GM19452 (cell line): ENCODE measurements around the gene PLAAT5.

Source experiments
- ATAC-seq: cut with Tn5 transposase; IDR thresholded peaks from one replicate; pipeline ENCODE4 v1.9.1; 2021; ENCODE audit not compliant: unreplicated experiment

PLAAT5 gene

GRCh38 chr11:63516109-63516508 is 25.1 kb upstream of the PLAAT5 start:
- ATAC-seq, result no peak

DNA sequence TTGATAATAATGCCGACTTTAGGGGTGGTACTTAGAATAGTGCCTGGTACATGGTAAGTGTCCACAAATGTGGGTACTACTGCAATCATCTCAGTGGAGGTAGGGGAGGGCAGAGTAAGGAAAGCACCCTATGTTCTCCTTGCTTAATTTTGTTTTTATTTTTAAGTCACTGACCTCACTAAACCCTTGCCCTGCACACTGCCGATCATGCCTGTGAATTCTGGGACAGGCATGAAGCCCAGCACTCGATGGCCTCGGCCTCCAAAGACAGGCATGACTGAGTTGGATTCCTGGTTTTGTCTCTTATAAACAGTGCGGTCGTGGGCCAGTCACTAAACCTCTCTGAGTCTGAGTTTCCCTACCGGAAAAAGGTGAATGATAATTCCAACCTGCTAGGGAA is 21.8 kb upstream of the PLAAT5 start:
- ATAC-seq, result no peak

GRCh38 chr11:63511048-63511748 is 20.2 kb upstream of the PLAAT5 start:
- ATAC-seq, result no peak

DNA sequence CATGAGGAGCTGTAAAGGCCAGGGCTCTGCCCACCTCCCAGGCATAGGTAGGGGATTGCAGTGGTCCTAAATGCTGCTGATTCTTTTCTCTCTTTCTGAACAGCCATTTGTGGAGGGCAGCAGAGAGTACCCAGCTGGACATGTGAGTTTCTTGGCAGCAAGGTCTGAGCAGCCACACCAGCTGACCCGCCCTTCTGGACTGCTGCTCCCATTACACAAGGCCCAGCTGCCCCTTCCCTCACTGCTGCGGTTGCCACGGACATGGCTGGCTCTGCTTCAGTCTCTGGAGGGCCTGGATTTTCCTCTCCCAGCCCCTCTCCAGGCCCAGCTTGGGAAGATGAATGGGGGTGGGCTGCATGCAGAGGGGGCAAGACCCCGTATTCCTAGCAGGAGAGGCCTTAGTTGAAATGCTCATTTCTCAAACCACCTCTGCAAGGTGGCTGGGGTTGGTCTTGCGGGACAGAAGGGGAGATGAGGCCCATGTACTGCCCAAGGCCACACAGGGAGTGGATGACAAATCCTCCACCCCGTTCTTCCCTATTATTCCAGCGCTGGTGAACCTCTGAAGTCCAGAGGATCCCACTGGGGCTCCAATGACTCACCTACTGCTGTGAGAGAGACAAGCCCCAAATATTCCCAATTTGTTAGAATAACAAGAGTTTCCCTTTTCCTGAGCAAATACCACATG is 19.5 kb upstream of the PLAAT5 start:
- no peak for ATAC-seq

GRCh38 chr11:63508745-63509144 is 17.8 kb upstream of the PLAAT5 start:
- ATAC-seq, result no peak

GRCh38 chr11:63508009-63508408 is 17.0 kb upstream of the PLAAT5 start:
- ATAC-seq, result no peak

GRCh38 chr11:63507511-63507910 is 16.5 kb upstream of the PLAAT5 start:
- ATAC-seq, result no peak

GRCh38 chr11:63506876-63507275 is 15.9 kb upstream of the PLAAT5 start:
- no peak for ATAC-seq

GRCh38 chr11:63505857-63506528 is 15.0 kb upstream of the PLAAT5 start, which contains the start of gene LGALS12:
Gene LGALS12, plus strand, starts transcription at chr11:63506084. Its CDS starts 375 bp downstream, at chr11:63506459.
- no peak for ATAC-seq

DNA sequence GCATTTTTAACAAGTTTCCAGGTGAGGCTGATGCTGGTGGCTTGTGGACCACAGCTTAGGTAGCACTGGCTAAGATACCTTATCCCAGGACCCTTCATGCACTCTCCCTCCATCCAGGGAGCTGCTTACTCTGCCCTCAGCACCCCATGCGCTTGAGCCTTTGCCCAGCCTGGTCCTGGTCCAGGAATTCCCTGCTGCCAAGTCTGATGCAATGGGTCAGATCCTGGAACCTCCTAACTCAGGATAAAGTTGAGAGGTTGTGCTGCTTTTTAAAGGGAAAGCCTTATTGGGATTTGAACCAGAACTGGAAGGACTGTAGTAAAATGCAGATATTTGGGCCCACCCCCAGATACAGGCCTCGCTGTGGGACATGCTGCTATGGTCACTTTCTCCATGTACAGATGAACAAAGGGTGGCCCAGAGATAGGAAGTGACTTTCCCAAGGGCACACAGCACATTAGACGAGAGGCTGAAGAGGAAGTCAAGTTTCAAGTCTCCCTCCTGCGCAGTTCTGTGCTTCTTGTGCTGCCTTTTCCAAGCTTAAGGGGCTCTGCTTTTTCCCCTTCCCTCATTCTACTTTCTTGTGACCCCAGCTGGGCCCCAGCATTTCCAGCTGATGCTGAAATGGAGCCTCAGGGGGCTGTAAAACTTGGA is 14.1 kb upstream of the PLAAT5 start:
- ATAC-seq, result no peak

GRCh38 chr11:63504054-63504453 is 13.1 kb upstream of the PLAAT5 start:
- no peak for ATAC-seq

DNA sequence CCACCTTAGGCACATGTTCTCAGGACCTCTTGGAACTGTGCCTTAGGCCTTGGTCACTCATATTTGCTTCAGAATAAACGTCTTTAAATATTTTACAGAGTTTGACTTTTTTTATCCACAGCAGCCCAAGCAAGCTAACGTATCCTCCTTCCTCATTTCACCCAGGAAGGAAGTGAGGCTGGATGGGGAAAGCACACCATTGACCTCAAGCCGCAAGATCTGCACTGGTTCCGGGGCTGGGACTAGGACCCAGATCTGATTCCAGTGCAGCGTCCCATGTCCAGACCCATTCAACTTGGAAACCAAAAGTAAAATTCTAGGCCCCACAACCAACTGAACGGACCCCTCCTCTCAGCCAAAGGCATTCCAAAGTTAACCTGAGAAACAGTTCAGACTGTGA is 12.5 kb upstream of the PLAAT5 start:
- no peak for ATAC-seq

GRCh38 chr11:63502252-63502820 is 11.4 kb upstream of the PLAAT5 start:
- ATAC-seq, result no peak

DNA sequence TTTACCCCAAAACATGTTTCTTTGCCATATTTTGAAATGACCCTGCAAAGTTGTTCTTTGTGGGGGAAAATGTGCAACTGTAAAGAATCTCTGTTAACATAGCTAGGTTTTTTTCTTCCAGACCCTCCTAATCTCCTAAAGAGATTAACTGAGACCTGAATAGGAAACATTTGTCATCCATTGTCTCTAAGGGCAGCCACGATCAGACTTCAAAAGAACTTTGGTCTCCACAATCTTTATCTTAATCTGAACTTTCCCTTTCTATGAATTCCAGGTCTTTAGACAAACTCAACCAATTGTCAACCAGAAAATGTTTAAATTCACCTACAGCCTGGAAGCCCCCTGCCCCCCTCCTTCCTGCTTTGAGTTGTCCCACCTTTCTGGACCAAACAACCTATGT is 10.3 kb upstream of the PLAAT5 start:
- ATAC-seq, result no peak

- no peak for ATAC-seq
These were observed 8.9 kb upstream of the PLAAT5 start for GRCh38 chr11:63499874-63500273.

- ATAC-seq, result no peak
These were observed 4.0 kb upstream of the PLAAT5 start for GRCh38 chr11:63494975-63495374.

DNA sequence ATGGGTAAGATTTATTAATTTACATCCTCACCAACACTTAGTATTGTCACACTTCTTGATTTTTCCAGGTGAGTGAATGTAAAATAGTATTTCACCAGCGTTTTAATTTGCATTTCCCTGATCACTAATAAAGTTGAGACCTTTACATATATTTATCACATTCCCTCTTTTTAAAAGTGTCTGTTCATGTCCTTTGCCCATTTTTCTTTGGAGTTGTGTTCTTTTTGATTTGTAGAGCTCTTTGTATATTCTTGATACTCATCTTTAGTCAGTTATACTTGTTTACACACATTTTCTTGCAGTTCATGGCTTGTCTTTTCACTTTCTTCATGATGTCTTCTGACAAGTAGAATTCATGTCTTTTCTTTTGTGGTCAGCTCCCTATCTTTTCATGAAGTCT is 2.2 kb upstream of the PLAAT5 start:
- no peak for ATAC-seq

GRCh38 chr11:63492441-63492840 is 1.5 kb upstream of the PLAAT5 start:
- no peak for ATAC-seq

DNA sequence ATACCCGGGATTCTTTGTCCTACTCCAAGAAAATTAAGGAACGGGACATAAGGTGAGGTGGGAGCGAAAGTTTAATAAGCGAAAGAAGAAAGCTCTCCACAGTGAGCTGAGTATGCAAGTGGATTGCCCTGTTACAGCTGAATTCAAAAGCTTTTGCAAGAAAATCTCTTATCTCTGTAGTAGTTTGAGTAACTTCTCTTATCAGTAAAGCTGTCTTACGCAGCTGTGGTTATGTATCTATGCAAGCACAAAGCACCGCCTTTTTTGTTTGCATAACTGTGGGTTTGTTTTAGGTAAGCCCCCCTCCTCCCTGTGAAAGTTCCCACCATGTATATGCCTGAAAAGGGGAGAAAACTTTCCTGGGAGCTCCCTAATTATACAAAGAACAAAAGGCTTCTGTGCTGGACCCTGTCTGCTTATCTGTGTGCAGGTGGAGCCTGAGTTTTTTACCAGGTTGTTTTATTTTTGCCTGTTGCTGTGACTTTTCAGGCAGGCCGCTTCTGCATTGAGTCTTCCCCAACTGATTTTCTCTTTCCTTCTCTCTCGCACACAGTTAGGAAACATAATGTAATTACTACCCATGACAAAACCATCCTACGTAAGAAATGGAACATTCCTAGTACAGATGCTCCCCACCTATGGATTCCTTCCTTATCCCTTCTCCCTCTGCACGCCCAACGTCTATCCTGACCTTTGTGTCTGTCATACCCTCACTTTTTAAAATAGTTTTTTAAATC is 837 bp upstream of the PLAAT5 start:
- ATAC-seq, result no peak

DNA sequence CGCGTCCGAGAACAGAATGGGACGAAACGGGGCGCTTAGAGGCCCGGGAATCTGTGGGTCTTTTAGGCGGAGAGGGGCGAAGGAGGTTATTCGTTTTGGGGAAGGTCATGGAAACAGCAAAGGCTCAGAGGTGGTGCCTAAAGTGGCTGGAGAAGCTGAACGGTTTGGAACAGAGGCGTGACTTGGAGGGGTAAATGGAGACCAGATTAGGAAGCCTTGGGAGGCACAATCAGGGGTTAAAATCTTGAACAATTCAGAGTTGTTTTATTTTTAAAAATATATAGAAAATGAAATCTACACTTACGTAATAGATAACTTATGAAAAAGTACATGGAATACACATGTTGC is 247 bp upstream of the PLAAT5 start:
- ATAC-seq, result no peak

DNA sequence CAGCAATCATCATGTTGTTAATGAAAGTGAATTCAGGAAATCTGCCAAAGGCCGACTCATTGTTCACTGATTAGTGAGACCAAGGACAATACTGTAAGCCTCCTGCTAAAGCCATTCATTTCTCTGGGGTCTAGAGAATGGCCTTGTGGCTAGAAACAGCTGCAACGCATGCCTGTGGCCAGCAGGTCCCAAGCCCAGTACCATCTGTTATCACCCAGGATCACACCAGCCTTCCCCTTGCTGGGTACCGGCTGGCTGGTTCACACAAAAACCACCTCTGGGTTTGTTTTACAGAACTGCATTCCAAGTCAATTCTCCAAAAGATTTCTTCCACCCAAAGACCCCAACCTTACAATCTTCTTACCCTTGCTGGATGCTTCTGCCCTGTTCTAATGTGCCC is 1.1 kb downstream of the PLAAT5 start:
- ATAC-seq, result no peak
